ENCODE data around the gene FBXO9.

DNA sequence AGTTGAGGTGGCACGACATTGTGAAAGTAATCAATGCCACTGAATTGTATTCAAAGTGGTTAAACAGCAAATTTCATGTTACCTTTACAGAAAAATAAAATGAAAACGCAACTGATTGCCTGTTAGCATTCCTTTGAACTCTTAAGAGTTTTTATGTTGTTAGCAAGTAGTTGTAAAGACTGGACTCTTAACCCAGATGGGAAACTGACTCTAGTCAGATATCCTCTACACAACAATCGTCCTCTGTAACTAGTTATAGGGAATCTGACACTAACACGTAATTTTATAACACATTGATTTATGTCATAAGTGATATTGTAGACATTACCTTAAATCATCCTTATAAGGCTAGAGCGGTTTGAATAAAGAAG lies 3.0 kb upstream of the FBXO9 start:
- no peak for TF ChIP-seq POLR2A (IDR thresholded peaks at IDR 0.05; ENCODE audit: control extremely low read depth in 1 of 2, low read depth in 2 of 2, low read length in 2 of 2)
- no peak for TF ChIP-seq EP300 (IDR thresholded peaks at IDR 0.05; ENCODE audit: borderline replicate concordance in 1 of 2, low read depth in 2 of 2, low read length in 2 of 2)
- TF ChIP-seq, protein P1, sequence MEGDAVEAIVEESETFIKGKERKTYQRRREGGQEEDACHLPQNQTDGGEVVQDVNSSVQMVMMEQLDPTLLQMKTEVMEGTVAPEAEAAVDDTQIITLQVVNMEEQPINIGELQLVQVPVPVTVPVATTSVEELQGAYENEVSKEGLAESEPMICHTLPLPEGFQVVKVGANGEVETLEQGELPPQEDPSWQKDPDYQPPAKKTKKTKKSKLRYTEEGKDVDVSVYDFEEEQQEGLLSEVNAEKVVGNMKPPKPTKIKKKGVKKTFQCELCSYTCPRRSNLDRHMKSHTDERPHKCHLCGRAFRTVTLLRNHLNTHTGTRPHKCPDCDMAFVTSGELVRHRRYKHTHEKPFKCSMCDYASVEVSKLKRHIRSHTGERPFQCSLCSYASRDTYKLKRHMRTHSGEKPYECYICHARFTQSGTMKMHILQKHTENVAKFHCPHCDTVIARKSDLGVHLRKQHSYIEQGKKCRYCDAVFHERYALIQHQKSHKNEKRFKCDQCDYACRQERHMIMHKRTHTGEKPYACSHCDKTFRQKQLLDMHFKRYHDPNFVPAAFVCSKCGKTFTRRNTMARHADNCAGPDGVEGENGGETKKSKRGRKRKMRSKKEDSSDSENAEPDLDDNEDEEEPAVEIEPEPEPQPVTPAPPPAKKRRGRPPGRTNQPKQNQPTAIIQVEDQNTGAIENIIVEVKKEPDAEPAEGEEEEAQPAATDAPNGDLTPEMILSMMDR (IDR thresholded peaks at IDR 0.05; ENCODE audit: control extremely low read depth in 1 of 3, insufficient read depth in 1 of 3, low read depth in 1 of 3, low read length in 3 of 3) = no peak
- no peak for TF ChIP-seq SIN3A (conservative IDR thresholded peaks at IDR 0.05 in 1 of 2, IDR thresholded peaks at IDR 0.05 in 1 of 2; ENCODE audit: low read depth in 1 of 2, low read length in 2 of 2)
- TF ChIP-seq RAD21 (IDR thresholded peaks at IDR 0.05 in 1 of 2, conservative IDR thresholded peaks at IDR 0.05 in 1 of 2; ENCODE audit: low read depth in 2 of 2, low read length in 2 of 2) = no peak
- TF ChIP-seq ZNF274 (IDR thresholded peaks at IDR 0.05; ENCODE audit: borderline replicate concordance, extremely low read depth, low read length) = no peak
- TF ChIP-seq POLR2AphosphoS5 (IDR thresholded peaks at IDR 0.05; ENCODE audit: low read depth, low read length) = no peak
- TF ChIP-seq, protein P2, sequence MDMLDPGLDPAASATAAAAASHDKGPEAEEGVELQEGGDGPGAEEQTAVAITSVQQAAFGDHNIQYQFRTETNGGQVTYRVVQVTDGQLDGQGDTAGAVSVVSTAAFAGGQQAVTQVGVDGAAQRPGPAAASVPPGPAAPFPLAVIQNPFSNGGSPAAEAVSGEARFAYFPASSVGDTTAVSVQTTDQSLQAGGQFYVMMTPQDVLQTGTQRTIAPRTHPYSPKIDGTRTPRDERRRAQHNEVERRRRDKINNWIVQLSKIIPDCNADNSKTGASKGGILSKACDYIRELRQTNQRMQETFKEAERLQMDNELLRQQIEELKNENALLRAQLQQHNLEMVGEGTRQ (IDR thresholded peaks at IDR 0.05; ENCODE audit: low read length) = no peak
- no peak for TF ChIP-seq TBP (IDR thresholded peaks at IDR 0.05; ENCODE audit: low read depth, low read length)
- no peak for TF ChIP-seq CHD2 (IDR thresholded peaks at IDR 0.05; ENCODE audit: low read length)
- TF ChIP-seq EZH2 (IDR thresholded peaks at IDR 0.05; ENCODE audit: low read depth, low read length, severe bottlenecking) = no peak
- no peak for TF ChIP-seq RFX5 (IDR thresholded peaks at IDR 0.05; ENCODE audit: borderline replicate concordance, low read depth, low read length)
- no peak for TF ChIP-seq SRF (IDR thresholded peaks at IDR 0.05; ENCODE audit: low read depth, low read length)
